SK-N-SH treated with all-trans-retinoic acid at 6 μM for 48 hours (cell line): ENCODE data around the gene FRRS1.

Experiments used
- ARNTL ChIP-seq: fragments of 450-650 bp; formaldehyde crosslinking; IDR thresholded peaks from 2 replicates; pipeline ENCODE4 v1.5.0; 2020; ENCODE audit warnings: low read depth, mild to moderate bottlenecking, moderate library complexity, borderline replicate concordance
- CSDC2 ChIP-seq: fragments of 250-450 bp; sonication (Bioruptor Pico); IDR thresholded peaks from 2 replicates; pipeline ENCODE4 v1.5.0; 2020; ENCODE audit warnings: mild to moderate bottlenecking, moderate library complexity
- ESRRG ChIP-seq: fragments of 250-450 bp; sonication (Bioruptor Pico); IDR thresholded peaks from 2 replicates; pipeline ENCODE4 v1.6.1; 2021; ENCODE audit warnings: mild to moderate bottlenecking
- ISL1 ChIP-seq: fragments of 250-450 bp; sonication (Bioruptor Pico); IDR thresholded peaks from 2 replicates; pipeline ENCODE4 v2.1.2; 2022; ENCODE audit warnings: mild to moderate bottlenecking, moderate library complexity
- PPARA ChIP-seq: fragments of 250-450 bp; sonication (Bioruptor Pico); IDR thresholded peaks from 2 replicates; pipeline ENCODE4 v1.5.0; 2020; ENCODE audit warnings: mild to moderate bottlenecking, borderline replicate concordance
- RARB ChIP-seq: fragments of 250-450 bp; sonication (Bioruptor Pico); IDR thresholded peaks from 2 replicates; pipeline ENCODE4 v1.8.0; 2021; ENCODE audit warnings: mild to moderate bottlenecking, moderate library complexity
- TCF4 ChIP-seq: fragments of 250-450 bp; sonication (Bioruptor Pico); IDR thresholded peaks from 2 replicates; pipeline ENCODE4 v1.8.0; 2021; ENCODE audit warnings: mild to moderate bottlenecking, moderate library complexity, borderline replicate concordance
- ZFP3 ChIP-seq: fragments of 250-450 bp; sonication (Bioruptor Pico); IDR thresholded peaks from 2 replicates; pipeline ENCODE4 v1.5.0; 2020; ENCODE audit warnings: mild to moderate bottlenecking, moderate library complexity
- ZFP30 ChIP-seq: fragments of 450-650 bp; formaldehyde crosslinking; IDR thresholded peaks from 2 replicates; pipeline ENCODE4 v1.5.0; 2022; ENCODE audit warnings: mild to moderate bottlenecking, moderate library complexity
- ZNF70 ChIP-seq: fragments of 450-650 bp; formaldehyde crosslinking; IDR thresholded peaks from 2 replicates; pipeline ENCODE4 v1.5.0; 2020; ENCODE audit warnings: mild to moderate bottlenecking, moderate library complexity
- ZNF8 ChIP-seq: fragments of 450-650 bp; formaldehyde crosslinking; IDR thresholded peaks from 2 replicates; pipeline ENCODE4 v1.5.0; 2020; ENCODE audit warnings: mild to moderate bottlenecking, moderate library complexity
- TF ChIP-seq, protein P1 (sequence below): fragments of 250-450 bp; sonication (Bioruptor Pico); IDR thresholded peaks from 2 replicates; pipeline ENCODE4 v1.8.0; 2020; ENCODE audit warnings: mild to moderate bottlenecking, moderate library complexity, borderline replicate concordance
- TF ChIP-seq, protein P2 (sequence below): fragments of 250-450 bp; sonication (Bioruptor Pico); IDR thresholded peaks from 2 replicates; pipeline ENCODE4 v1.5.1; 2021; ENCODE audit warnings: mild to moderate bottlenecking, moderate library complexity
- TF ChIP-seq, protein P3 (sequence below): fragments of 250-450 bp; sonication (Bioruptor Pico); IDR thresholded peaks from 2 replicates; pipeline ENCODE4 v1.5.0; 2020; ENCODE audit warnings: mild to moderate bottlenecking, moderate library complexity

DNA sequence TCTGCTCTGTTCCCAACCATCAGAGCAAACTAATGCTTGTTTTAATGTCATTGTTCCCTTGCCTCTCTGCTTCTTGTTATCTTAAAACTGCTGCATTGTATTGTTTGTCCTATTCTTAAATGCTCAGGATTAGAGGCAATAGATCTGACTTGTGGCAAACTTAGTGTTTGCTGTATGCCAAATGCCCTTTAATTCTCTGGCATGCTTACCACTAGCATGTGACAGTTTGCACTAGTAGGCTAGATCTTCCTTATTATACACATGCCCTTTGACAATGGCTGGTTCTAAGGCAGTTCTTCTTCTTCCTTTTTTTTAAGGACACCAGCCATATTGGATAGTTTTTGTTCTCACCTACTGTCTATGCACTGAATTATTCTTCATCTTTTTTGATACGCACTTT, 90.4 kb downstream of the FRRS1 start:
- TF ChIP-seq RARB (CRISPR knock-in tag) (no peak), ESRRG (CRISPR knock-in tag) (no peak), ARNTL (CRISPR knock-in tag) (no peak), ISL1 (CRISPR knock-in tag) (no peak), ZFP30 (CRISPR knock-in tag) (no peak), ZFP3 (CRISPR knock-in tag) (no peak), PPARA (CRISPR knock-in tag) (no peak), CSDC2 (CRISPR knock-in tag) (no peak), TCF4 (no peak), ZNF8 (CRISPR knock-in tag) (no peak), ZNF70 (CRISPR knock-in tag) (no peak)
- TF ChIP-seq, protein P1, sequence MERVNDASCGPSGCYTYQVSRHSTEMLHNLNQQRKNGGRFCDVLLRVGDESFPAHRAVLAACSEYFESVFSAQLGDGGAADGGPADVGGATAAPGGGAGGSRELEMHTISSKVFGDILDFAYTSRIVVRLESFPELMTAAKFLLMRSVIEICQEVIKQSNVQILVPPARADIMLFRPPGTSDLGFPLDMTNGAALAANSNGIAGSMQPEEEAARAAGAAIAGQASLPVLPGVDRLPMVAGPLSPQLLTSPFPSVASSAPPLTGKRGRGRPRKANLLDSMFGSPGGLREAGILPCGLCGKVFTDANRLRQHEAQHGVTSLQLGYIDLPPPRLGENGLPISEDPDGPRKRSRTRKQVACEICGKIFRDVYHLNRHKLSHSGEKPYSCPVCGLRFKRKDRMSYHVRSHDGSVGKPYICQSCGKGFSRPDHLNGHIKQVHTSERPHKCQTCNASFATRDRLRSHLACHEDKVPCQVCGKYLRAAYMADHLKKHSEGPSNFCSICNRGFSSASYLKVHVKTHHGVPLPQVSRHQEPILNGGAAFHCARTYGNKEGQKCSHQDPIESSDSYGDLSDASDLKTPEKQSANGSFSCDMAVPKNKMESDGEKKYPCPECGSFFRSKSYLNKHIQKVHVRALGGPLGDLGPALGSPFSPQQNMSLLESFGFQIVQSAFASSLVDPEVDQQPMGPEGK = no peak
- TF ChIP-seq, protein P2, sequence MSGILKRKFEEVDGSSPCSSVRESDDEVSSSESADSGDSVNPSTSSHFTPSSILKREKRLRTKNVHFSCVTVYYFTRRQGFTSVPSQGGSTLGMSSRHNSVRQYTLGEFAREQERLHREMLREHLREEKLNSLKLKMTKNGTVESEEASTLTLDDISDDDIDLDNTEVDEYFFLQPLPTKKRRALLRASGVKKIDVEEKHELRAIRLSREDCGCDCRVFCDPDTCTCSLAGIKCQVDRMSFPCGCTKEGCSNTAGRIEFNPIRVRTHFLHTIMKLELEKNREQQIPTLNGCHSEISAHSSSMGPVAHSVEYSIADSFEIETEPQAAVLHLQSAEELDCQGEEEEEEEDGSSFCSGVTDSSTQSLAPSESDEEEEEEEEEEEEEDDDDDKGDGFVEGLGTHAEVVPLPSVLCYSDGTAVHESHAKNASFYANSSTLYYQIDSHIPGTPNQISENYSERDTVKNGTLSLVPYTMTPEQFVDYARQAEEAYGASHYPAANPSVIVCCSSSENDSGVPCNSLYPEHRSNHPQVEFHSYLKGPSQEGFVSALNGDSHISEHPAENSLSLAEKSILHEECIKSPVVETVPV (CRISPR knock-in tag) = no peak
- TF ChIP-seq, protein P3, sequence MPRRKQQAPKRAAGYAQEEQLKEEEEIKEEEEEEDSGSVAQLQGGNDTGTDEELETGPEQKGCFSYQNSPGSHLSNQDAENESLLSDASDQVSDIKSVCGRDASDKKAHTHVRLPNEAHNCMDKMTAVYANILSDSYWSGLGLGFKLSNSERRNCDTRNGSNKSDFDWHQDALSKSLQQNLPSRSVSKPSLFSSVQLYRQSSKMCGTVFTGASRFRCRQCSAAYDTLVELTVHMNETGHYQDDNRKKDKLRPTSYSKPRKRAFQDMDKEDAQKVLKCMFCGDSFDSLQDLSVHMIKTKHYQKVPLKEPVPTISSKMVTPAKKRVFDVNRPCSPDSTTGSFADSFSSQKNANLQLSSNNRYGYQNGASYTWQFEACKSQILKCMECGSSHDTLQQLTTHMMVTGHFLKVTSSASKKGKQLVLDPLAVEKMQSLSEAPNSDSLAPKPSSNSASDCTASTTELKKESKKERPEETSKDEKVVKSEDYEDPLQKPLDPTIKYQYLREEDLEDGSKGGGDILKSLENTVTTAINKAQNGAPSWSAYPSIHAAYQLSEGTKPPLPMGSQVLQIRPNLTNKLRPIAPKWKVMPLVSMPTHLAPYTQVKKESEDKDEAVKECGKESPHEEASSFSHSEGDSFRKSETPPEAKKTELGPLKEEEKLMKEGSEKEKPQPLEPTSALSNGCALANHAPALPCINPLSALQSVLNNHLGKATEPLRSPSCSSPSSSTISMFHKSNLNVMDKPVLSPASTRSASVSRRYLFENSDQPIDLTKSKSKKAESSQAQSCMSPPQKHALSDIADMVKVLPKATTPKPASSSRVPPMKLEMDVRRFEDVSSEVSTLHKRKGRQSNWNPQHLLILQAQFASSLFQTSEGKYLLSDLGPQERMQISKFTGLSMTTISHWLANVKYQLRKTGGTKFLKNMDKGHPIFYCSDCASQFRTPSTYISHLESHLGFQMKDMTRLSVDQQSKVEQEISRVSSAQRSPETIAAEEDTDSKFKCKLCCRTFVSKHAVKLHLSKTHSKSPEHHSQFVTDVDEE (CRISPR knock-in tag) = no peak
